H1 (cell line): ENCODE results near the gene ARMS2. TPM values are rescaled to one million over a fixed set of nuclear protein-coding genes. Genes with fewer than 3 reads are reported as not detected.

Source experiments
- CTCF ChIA-PET: fragments of 300-600 bp; sonication (Branson Sonifier 250); formaldehyde crosslinking; loops from one replicate; lab custom pipeline; 2021; ENCODE audit not compliant: partially characterized antibody; lab: Charles Lee
- POLR2A ChIA-PET: fragments of 300-600 bp; sonication (Branson Sonifier 250); formaldehyde crosslinking; loops from one replicate; lab custom pipeline; 2021; ENCODE audit warnings: inconsistent platforms; ENCODE audit not compliant: partially characterized antibody; lab: Charles Lee
- DNase-seq, 2 experiments: peaks; one replicate each; pipeline versions ENCODE4 v3.0.0 to v3.0.0-alpha.2; 2010 to 2022; ENCODE audit warnings: low spot score in 2 of 2, low read depth in 1 of 2, mixed read lengths in 1 of 2
- FAIRE-seq: peaks from 2 replicates; lab custom pipeline; 2011; peaks lifted over from hg19 to GRCh38; lab: Jason Lieb, UNC
- H2AFZ ChIP-seq: 2 replicates; pipeline ENCODE4 v1.8.1; 2012; ENCODE audit warnings: low read length, inconsistent platforms
- H2AK5ac ChIP-seq: 2 replicates; pipeline ENCODE4 v1.6.1; 2013; ENCODE audit warnings: low read depth, low read length
- H2BK120ac ChIP-seq: replicated peaks from 2 replicates; pipeline ENCODE3; 2013; ENCODE audit warnings: low read depth, low read length, inconsistent platforms
- H2BK12ac ChIP-seq: 2 replicates; pipeline ENCODE4 v1.6.1; 2013; ENCODE audit warnings: low read depth, low read length
- H2BK15ac ChIP-seq: 2 replicates; pipeline ENCODE4 v1.6.1; 2013; ENCODE audit warnings: low read length
- H2BK20ac ChIP-seq: 2 replicates; pipeline ENCODE4 v1.6.1; 2013; ENCODE audit warnings: low read length
- H2BK5ac ChIP-seq: 2 replicates; pipeline ENCODE4 v1.6.1; 2013; ENCODE audit warnings: low read depth, low read length
- H3K14ac ChIP-seq: 2 replicates; pipeline ENCODE4 v1.6.1; 2013; ENCODE audit warnings: inconsistent platforms; ENCODE audit not compliant: insufficient read length
- H3K18ac ChIP-seq: 2 replicates; pipeline ENCODE4 v1.6.1; 2013; ENCODE audit warnings: low read length; ENCODE audit errors: extremely low read depth
- H3K23ac ChIP-seq: 2 replicates; pipeline ENCODE4 v1.6.1; 2013; ENCODE audit warnings: inconsistent platforms; ENCODE audit not compliant: insufficient read length
- H3K23me2 ChIP-seq: 2 replicates; pipeline ENCODE4 v1.6.1; 2013; ENCODE audit warnings: low read depth, low read length
- H3K27ac ChIP-seq: 2 replicates; pipeline ENCODE4 v1.6.1; 2011; ENCODE audit warnings: low read depth, low read length, inconsistent platforms
- H3K27me3 ChIP-seq, 4 experiments: replicated peaks in 1 of 4; 1 replicate in 1 of 4; 2 replicates in 3 of 4; pipeline versions ENCODE4 v1.6.1 to v1.8.1; 2011 to 2013; ENCODE audit warnings: low read length in 3 of 4, mild to moderate bottlenecking in 3 of 4, inconsistent platforms in 2 of 4, mixed read lengths in 2 of 4, moderate library complexity in 1 of 4; ENCODE audit not compliant: control insufficient read depth in 3 of 4, insufficient read depth in 3 of 4; ENCODE audit errors: extremely low read depth in 1 of 4
- H3K36me3 ChIP-seq, 4 experiments: 2 replicates each; pipeline versions ENCODE4 v1.6.1 to v1.8.1; 2011 to 2013; ENCODE audit warnings: mild to moderate bottlenecking in 4 of 4, low read length in 3 of 4, moderate library complexity in 2 of 4, control low read depth in 1 of 4, inconsistent platforms in 1 of 4; ENCODE audit not compliant: insufficient read depth in 4 of 4, control insufficient read depth in 2 of 4
- H3K4ac ChIP-seq: replicated peaks from 2 replicates; pipeline ENCODE3; 2013; ENCODE audit warnings: low read length, low read depth, mixed read lengths, inconsistent platforms; ENCODE audit not compliant: insufficient read length
- H3K4me1 ChIP-seq, 4 experiments: replicated peaks in 1 of 4; 1 replicate in 1 of 4; 2 replicates in 3 of 4; pipeline versions ENCODE4 v1.6.1 to v1.8.1; 2011 to 2013; ENCODE audit warnings: low read length in 3 of 4, inconsistent platforms in 2 of 4, mixed read lengths in 1 of 4; ENCODE audit not compliant: insufficient read depth in 4 of 4, control insufficient read depth in 3 of 4
- H3K4me2 ChIP-seq, 2 experiments: 2 replicates each; pipeline versions ENCODE4 v1.6.1 to v1.8.1; 2011 to 2013; ENCODE audit warnings: low read depth in 2 of 2, low read length in 2 of 2, control low read depth in 1 of 2, inconsistent platforms in 1 of 2, mild to moderate bottlenecking in 1 of 2; ENCODE audit not compliant: insufficient read depth in 1 of 2
- H3K4me3 ChIP-seq, 4 experiments: fragments of 200-600, 300-600 bp in 1 of 4; sonication (generic), shearing (Covaris generic), sonication (Bioruptor Twin) in 1 of 4; 2 replicates each; pipeline versions ENCODE4 v1.5.1 to v1.8.1; 2011 to 2016; ENCODE audit warnings: low read length in 4 of 4, low read depth in 3 of 4, control low read depth in 2 of 4, inconsistent platforms in 2 of 4, mild to moderate bottlenecking in 2 of 4, mixed read lengths in 1 of 4, moderate library complexity in 1 of 4; ENCODE audit not compliant: insufficient read depth in 2 of 4; ENCODE audit errors: extremely low read depth in 1 of 4
- H3K56ac ChIP-seq: replicated peaks from 2 replicates; pipeline ENCODE3; 2013; ENCODE audit warnings: low read depth, mild to moderate bottlenecking, mixed read lengths, low read length, inconsistent platforms; ENCODE audit not compliant: insufficient read length
- H3K79me1 ChIP-seq: 2 replicates; pipeline ENCODE4 v1.6.1; 2013; ENCODE audit warnings: low read depth, low read length, control low read depth
- H3K79me2 ChIP-seq, 2 experiments: 2 replicates each; pipeline versions ENCODE4 v1.6.1 to v1.8.1; 2012 to 2013; ENCODE audit warnings: low read length in 2 of 2, mild to moderate bottlenecking in 2 of 2, inconsistent platforms in 1 of 2; ENCODE audit not compliant: insufficient read depth in 2 of 2, control insufficient read depth in 1 of 2
- H3K9ac ChIP-seq, 4 experiments: replicated peaks in 1 of 4; 1 replicate in 1 of 4; 2 replicates in 3 of 4; pipeline versions ENCODE4 v1.6.1 to v1.8.1; 2011 to 2013; ENCODE audit warnings: low read depth in 3 of 4, low read length in 3 of 4, control low read depth in 2 of 4, mild to moderate bottlenecking in 2 of 4, moderate library complexity in 2 of 4, inconsistent platforms in 1 of 4; ENCODE audit errors: extremely low read depth in 1 of 4
- H3K9me3 ChIP-seq, 2 experiments: 2 replicates each; pipeline versions ENCODE4 v1.6.1 to v1.8.1; 2012 to 2013; ENCODE audit warnings: mild to moderate bottlenecking in 2 of 2, moderate library complexity in 2 of 2, control low read depth in 1 of 2, inconsistent platforms in 1 of 2, low read depth in 1 of 2, low read length in 1 of 2, mixed read lengths in 1 of 2; ENCODE audit not compliant: insufficient read depth in 2 of 2
- H4K20me1 ChIP-seq, 2 experiments: replicated peaks in 1 of 2; 2 replicates each; pipeline versions ENCODE3 to v1.8.1; 2011 to 2013; ENCODE audit warnings: inconsistent platforms in 2 of 2, low read length in 2 of 2, mild to moderate bottlenecking in 1 of 2; ENCODE audit not compliant: insufficient read depth in 2 of 2, control insufficient read depth in 1 of 2
- H4K5ac ChIP-seq: 2 replicates; pipeline ENCODE4 v1.6.1; 2013; ENCODE audit warnings: low read length, low read depth, mixed read lengths, inconsistent platforms; ENCODE audit not compliant: insufficient read length
- H4K8ac ChIP-seq: 2 replicates; pipeline ENCODE4 v1.8.0; 2013; ENCODE audit warnings: mild to moderate bottlenecking, moderate library complexity, low read length, inconsistent platforms; ENCODE audit not compliant: insufficient read depth; ENCODE audit errors: extremely low read depth
- H4K91ac ChIP-seq: replicated peaks from 2 replicates; pipeline ENCODE3; 2013; ENCODE audit warnings: low read length, mixed read lengths, inconsistent platforms; ENCODE audit not compliant: insufficient read length
- WGBS, 2 experiments: shearing (Covaris generic) in 1 of 2; methylation state at CpG; one replicate each; pipeline versions ENCODE4 v1.1.6 to v1.1.7; 2013 to 2015; ENCODE audit warnings: low lambda C conversion rate in 2 of 2, mixed read lengths in 2 of 2, inconsistent platforms in 1 of 2, low coverage in 1 of 2, missing lambda C conversion rate in 1 of 2; ENCODE audit not compliant: insufficient replicate concordance in 2 of 2, insufficient coverage in 1 of 2, insufficient read length in 1 of 2; ENCODE audit errors: extremely low coverage in 1 of 2, missing lambda C conversion rate in 1 of 2; 5-methylcytosine and 5-hydroxymethylcytosine counted together
- polyA plus RNA-seq, 7 experiments: library from polyadenylated mRNA; depleted of rRNA in 3 of 7; stranded (reverse) in 5 of 7; unstranded in 2 of 7; fragments of >200 nt in 5 of 7; fragments of 200-250 nt in 2 of 7; gene quantifications; 1 replicate in 5 of 7; 2 replicates in 1 of 7; 4 replicates in 1 of 7; pipeline versions ENCODE4 v1.2.1 to v1.2.3, GENCODE V29; 2011 to 2013; ENCODE audit warnings: missing spikeins in 2 of 7, mixed read lengths in 2 of 7
- total RNA-seq: library from RNA; stranded (reverse); fragmentation: NEBNext Ultra II Directional; extraction: Animal tissue kit (Norgen Biotek cat#: 25700); gene quantifications from 2 replicates; pipeline ENCODE4 v1.2.1, GENCODE V29; 2021

ARMS2 gene
- total and polyA plus RNA-seq, 2 of the 8 experiments (the other 6 are each of a cell fraction or from before 2014, with no cell fraction given), result not detected

DNA sequence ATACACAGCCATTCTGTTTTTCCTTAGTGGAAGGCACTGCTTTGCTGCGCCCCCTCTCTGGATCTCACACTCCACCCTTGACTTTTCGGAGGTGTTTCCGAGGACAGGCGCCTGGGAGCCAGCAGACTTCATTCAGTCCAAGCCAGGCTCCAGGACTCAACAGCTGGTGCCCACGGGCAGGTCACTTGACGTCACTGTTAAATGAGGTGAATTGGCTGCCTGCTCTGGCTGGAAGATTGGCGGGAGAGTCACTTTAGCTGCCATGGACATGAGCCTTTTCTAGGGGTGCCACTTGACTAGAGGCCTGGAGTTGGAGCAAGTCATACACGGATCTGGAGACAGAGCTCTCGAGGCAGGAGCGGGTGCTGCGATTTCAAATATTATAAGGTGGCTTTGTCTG, 10.1 kb downstream of the ARMS2 start:
- H2AFZ ChIP-seq, result no peak overlapping the region
- peaks cover 0 to 6% (median 0%) of the 10 kb centered on the region in 4 experiments; a peak in 1 of 8 replicates for H3K36me3 ChIP-seq
- H3K9ac ChIP-seq, result no peak overlapping the region
- H3K4ac ChIP-seq, result no peak overlapping the region
- DNase-seq (no peak), FAIRE-seq (no peak)
- no peak overlapping the region for H3K14ac ChIP-seq
- no peaks in the 10 kb centered on the region for H3K9me3 ChIP-seq
- H2AK5ac ChIP-seq, result no peak overlapping the region
- H4K8ac ChIP-seq, result no peak overlapping the region
- CTCF ChIA-PET, result interaction anchor here (1.1 to 1.7 kb wide), 5 partner anchors 9 to 100 kb away, joined by 3 to 5 read pairs (median 3); no protein-coding TSS in a partner anchor
- POLR2A ChIA-PET, result no interaction called here
- no peak overlapping the region for H3K4me2 ChIP-seq
- H4K5ac ChIP-seq, result no peak overlapping the region
- no peak overlapping the region for H4K91ac ChIP-seq
- H3K23ac ChIP-seq, result no peak overlapping the region
- peaks cover 25 to 45% (median 37%) of the 10 kb centered on the region in 4 experiments; a peak in 6 of 7 replicates for H3K27me3 ChIP-seq
- H4K20me1 ChIP-seq, result peaks cover 3 to 5% of the 10 kb centered on the region in 2 experiments
- no peak overlapping the region for H2BK15ac ChIP-seq
- H2BK5ac ChIP-seq, result no peak overlapping the region
- peaks cover 0 to 17% (median 4%) of the 10 kb centered on the region in 4 experiments; a peak in 6 of 7 replicates for H3K4me1 ChIP-seq
- no peak overlapping the region for H2BK20ac ChIP-seq
- H2BK12ac ChIP-seq, result no peak overlapping the region
- no peak overlapping the region for H3K18ac ChIP-seq
- no peak overlapping the region for H3K27ac ChIP-seq
- no peak overlapping the region for H3K4me3 ChIP-seq
- no peaks in the 10 kb centered on the region for H3K79me2 ChIP-seq
- 95% methylated on average over 11 of the region's 11 CpGs; no CpG with 5 or more reads in 1 of the 2 experiments for WGBS, 2 experiments
- H3K23me2 ChIP-seq, result peaks cover 17% of the 10 kb centered on the region; the same call in 1 of the 2 replicates
- H2BK120ac ChIP-seq, result no peak overlapping the region
- no peak overlapping the region for H3K56ac ChIP-seq
- H3K79me1 ChIP-seq, result no peaks in the 10 kb centered on the region; the same call in 1 of the 2 replicates
